ENCODE data around the gene MAVS. TPM values are rescaled to one million over a fixed set of nuclear protein-coding genes. Genes with fewer than 3 reads are reported as not detected.
A peak's percentile ranks its signal among the peaks of the same experiment; 100 is the strongest.

Gene MAVS
- total and polyA plus RNA-seq, 9 of the 15 experiments (the other 6 are each of a cell fraction or from before 2014, with no cell fraction given) = 1.6 to 22.0 (median 11.3) TPM

DNA sequence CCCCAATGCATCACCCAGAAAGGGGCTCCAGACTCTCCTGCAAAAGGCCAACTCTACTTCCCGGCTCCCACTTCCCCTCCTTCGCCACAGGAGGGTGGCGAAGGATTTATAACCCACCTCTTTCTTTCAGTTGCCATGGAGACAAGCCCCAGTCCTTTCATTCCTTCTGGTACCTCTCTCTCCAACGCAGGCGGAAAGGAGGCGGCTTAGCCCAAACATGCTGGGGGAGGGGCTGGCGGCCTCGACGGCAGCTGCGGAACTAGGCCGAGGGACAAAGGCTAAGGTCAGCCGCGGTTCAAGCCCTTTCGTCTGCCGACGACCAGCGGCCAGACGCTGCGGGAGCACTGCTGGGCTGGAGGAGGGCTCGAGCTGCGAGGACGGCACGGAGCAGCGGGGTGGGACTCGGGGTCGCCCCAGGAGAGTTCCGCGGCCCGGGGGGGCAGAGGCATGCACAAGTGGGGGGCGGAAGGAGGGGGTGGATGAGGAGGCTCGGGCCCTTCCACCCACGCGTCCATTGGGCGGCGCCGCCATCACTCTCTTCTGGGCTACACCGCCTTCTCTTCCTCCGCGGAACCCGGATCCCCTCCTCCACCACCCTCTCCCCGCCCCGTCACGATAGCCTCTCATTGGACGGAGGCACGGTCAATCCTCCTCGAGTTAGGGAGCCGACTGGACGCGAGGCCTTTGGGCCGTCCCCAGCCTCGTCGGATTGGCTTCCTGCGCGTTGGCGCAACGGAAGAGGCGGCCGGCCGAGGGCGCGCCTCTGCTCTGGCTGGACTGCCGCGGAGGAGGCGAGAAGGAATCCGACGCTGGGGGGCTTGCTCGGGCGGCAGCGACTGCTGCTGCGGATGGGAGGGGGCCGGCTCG is 42.2 kb downstream of the MAVS start, which contains the start of gene PANK2 (continued):
- TF ChIP-seq, protein P1, sequence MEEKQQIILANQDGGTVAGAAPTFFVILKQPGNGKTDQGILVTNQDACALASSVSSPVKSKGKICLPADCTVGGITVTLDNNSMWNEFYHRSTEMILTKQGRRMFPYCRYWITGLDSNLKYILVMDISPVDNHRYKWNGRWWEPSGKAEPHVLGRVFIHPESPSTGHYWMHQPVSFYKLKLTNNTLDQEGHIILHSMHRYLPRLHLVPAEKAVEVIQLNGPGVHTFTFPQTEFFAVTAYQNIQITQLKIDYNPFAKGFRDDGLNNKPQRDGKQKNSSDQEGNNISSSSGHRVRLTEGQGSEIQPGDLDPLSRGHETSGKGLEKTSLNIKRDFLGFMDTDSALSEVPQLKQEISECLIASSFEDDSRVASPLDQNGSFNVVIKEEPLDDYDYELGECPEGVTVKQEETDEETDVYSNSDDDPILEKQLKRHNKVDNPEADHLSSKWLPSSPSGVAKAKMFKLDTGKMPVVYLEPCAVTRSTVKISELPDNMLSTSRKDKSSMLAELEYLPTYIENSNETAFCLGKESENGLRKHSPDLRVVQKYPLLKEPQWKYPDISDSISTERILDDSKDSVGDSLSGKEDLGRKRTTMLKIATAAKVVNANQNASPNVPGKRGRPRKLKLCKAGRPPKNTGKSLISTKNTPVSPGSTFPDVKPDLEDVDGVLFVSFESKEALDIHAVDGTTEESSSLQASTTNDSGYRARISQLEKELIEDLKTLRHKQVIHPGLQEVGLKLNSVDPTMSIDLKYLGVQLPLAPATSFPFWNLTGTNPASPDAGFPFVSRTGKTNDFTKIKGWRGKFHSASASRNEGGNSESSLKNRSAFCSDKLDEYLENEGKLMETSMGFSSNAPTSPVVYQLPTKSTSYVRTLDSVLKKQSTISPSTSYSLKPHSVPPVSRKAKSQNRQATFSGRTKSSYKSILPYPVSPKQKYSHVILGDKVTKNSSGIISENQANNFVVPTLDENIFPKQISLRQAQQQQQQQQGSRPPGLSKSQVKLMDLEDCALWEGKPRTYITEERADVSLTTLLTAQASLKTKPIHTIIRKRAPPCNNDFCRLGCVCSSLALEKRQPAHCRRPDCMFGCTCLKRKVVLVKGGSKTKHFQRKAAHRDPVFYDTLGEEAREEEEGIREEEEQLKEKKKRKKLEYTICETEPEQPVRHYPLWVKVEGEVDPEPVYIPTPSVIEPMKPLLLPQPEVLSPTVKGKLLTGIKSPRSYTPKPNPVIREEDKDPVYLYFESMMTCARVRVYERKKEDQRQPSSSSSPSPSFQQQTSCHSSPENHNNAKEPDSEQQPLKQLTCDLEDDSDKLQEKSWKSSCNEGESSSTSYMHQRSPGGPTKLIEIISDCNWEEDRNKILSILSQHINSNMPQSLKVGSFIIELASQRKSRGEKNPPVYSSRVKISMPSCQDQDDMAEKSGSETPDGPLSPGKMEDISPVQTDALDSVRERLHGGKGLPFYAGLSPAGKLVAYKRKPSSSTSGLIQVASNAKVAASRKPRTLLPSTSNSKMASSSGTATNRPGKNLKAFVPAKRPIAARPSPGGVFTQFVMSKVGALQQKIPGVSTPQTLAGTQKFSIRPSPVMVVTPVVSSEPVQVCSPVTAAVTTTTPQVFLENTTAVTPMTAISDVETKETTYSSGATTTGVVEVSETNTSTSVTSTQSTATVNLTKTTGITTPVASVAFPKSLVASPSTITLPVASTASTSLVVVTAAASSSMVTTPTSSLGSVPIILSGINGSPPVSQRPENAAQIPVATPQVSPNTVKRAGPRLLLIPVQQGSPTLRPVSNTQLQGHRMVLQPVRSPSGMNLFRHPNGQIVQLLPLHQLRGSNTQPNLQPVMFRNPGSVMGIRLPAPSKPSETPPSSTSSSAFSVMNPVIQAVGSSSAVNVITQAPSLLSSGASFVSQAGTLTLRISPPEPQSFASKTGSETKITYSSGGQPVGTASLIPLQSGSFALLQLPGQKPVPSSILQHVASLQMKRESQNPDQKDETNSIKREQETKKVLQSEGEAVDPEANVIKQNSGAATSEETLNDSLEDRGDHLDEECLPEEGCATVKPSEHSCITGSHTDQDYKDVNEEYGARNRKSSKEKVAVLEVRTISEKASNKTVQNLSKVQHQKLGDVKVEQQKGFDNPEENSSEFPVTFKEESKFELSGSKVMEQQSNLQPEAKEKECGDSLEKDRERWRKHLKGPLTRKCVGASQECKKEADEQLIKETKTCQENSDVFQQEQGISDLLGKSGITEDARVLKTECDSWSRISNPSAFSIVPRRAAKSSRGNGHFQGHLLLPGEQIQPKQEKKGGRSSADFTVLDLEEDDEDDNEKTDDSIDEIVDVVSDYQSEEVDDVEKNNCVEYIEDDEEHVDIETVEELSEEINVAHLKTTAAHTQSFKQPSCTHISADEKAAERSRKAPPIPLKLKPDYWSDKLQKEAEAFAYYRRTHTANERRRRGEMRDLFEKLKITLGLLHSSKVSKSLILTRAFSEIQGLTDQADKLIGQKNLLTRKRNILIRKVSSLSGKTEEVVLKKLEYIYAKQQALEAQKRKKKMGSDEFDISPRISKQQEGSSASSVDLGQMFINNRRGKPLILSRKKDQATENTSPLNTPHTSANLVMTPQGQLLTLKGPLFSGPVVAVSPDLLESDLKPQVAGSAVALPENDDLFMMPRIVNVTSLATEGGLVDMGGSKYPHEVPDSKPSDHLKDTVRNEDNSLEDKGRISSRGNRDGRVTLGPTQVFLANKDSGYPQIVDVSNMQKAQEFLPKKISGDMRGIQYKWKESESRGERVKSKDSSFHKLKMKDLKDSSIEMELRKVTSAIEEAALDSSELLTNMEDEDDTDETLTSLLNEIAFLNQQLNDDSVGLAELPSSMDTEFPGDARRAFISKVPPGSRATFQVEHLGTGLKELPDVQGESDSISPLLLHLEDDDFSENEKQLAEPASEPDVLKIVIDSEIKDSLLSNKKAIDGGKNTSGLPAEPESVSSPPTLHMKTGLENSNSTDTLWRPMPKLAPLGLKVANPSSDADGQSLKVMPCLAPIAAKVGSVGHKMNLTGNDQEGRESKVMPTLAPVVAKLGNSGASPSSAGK (IDR thresholded peaks at IDR 0.05) = no peak
- TF ChIP-seq SREBF1 (IDR thresholded peaks at IDR 0.05; ENCODE audit: borderline replicate concordance, low read depth, low read length) (no peak), MYNN (IDR thresholded peaks at IDR 0.05) (no peak), MYNN (CRISPR knock-in tag; IDR thresholded peaks at IDR 0.05) (no peak), ZNF239 (CRISPR knock-in tag; IDR thresholded peaks at IDR 0.05) (no peak), ATF1 (CRISPR knock-in tag; IDR thresholded peaks at IDR 0.05) (no peak), ATF1 (tag; IDR thresholded peaks at IDR 0.05) (peak; percentile 81), ZNF311 (CRISPR knock-in tag; IDR thresholded peaks at IDR 0.05) (no peak), ZNF197 (CRISPR knock-in tag; IDR thresholded peaks at IDR 0.05; ENCODE audit: low read depth) (no peak)
- TF ChIP-seq, protein P2, sequence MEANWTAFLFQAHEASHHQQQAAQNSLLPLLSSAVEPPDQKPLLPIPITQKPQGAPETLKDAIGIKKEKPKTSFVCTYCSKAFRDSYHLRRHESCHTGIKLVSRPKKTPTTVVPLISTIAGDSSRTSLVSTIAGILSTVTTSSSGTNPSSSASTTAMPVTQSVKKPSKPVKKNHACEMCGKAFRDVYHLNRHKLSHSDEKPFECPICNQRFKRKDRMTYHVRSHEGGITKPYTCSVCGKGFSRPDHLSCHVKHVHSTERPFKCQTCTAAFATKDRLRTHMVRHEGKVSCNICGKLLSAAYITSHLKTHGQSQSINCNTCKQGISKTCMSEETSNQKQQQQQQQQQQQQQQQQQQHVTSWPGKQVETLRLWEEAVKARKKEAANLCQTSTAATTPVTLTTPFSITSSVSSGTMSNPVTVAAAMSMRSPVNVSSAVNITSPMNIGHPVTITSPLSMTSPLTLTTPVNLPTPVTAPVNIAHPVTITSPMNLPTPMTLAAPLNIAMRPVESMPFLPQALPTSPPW (CRISPR knock-in tag; IDR thresholded peaks at IDR 0.05) = peak; percentile 92
- TF ChIP-seq, protein P3, sequence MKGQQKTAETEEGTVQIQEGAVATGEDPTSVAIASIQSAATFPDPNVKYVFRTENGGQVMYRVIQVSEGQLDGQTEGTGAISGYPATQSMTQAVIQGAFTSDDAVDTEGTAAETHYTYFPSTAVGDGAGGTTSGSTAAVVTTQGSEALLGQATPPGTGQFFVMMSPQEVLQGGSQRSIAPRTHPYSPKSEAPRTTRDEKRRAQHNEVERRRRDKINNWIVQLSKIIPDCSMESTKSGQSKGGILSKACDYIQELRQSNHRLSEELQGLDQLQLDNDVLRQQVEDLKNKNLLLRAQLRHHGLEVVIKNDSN (CRISPR knock-in tag; IDR thresholded peaks at IDR 0.05) = no peak
